Non-pigmented ciliary epithelial cell (primary cell): Measurements from ENCODE around the gene SCN4B.

ENCODE experiments used
- DNase-seq: peaks from one replicate; pipeline ENCODE4 v3.0.0-alpha.2; 2010; ENCODE audit warnings: low read depth

The SCN4B gene

DNA sequence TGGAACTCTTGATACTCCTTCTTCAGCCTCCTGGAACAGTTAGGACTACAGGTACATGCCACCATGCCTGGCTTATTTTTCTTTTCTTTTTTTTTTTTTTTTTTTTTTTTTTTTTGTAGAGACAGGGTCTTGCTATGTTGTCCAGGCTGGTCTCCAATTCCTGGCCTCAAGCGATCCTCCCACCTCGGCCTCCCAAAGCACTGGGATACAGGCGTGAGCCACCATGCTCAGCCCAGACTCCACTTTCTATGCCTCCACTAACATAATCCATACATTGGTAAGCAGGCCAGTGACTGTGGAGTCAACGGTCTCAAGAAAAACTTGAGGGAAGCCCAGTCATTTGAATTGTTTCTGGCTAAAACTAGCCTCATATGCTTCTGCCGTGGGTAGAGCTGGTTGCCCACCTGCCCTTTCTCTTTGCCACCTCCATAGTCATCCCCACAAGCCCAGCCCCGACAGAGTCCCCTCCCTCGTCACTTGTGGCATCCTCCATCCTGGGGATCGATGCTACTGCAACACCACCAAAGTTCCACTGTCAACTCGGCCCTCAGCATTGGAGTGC, 21.5 kb upstream of the SCN4B start:
- no peak for DNase-seq

DNA sequence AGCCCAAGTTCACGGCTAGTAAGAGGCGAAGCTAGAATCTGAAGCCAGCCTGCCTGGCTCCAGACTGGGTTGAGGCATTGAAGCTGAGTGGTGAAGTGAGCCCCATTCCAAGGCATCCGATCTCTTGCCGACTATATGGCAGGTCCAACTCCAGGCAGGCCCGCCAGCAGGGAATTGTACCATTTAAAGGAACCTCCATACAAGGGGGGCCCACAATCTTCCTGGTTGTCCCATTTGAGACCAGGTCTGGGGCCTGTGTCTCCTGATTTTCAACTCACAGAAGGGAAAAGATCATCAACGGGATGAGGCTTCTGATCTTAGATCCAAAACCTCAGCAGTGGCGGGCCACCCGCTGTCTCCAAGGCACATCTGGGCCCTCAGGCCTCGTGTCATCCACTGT, 19.7 kb upstream of the SCN4B start:
- DNase-seq = no peak

DNA sequence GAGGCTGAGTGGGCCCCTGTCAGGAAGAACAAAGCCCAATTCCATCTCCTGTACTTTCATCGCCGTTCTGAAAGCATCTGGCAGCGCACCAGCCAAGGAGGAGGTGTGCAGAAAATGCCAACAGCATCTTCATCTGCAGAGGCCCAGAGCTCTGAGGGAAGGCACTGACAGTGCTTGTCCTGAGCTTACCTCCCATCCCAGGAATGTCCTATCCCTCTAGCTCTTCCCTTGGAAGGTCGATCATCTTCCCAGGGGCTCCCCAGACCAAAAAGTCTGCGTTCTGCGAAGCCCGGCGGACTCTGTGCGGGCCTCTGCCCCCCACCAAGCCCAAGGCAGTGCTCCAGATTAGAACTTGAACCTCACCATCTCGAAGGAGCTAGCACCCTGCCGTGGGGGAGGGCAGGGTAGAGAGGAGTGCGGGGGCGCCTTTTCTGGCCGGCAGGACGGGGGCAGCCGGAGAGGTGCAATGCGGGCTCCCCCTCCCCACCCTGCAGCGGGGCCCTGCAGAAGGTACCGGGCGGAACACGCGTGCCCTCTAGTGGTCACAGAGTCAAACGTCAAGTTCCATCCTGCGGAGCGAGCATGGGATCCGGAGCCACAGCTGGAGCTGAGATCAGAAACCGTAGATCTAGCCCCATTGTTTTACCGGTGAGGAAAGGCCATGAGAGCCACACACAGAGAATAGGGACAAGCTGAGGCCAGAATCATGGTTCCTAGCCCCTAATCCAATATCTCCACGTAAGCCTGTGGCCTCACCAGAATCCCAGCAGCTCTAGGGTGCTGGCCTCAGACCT, 18.8 kb upstream of the SCN4B start:
- DNase-seq = no peak

DNA sequence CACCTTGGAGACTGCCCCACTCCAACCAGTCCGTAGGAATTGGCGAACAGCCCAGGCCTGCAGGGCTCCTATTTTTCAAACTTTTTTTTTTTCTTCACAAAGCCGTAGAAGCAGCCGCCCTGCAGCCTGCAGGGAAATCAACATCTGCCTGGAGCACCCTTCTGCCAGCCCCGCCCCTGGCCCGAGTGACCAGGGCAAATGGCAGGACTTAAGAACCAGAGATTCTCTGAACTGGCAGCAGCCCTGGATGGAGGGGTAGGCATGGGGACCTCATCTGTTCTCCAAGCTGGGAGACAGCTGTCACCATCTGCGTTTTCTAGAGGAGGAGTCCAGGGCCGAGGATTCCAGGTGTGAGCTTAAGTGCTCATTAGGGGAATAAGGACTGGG, 18.3 kb upstream of the SCN4B start:
- DNase-seq = no peak

DNA sequence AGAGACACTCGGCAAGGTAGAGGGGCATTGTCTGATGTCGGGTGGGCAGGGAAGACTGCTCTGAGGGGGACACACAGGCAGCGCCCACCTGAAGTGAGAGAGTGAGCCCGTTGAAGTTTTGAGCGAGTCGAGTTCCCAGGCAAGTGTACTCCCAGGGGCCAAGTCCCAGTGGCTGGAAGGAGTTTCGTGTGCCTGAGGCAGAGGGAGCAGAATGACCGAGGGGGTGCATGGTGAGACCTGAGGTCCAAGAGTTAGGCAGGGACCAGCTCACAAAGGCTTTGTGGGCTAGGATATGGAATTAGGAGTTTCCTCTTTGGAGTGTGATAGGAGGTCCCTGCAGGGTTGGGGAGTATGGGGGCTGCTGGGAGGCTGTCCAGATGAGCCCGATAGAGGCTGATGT, 17.6 kb upstream of the SCN4B start:
- no peak for DNase-seq

GRCh38 chr11:118169300-118170140, 16.9 kb upstream of the SCN4B start:
- DNase-seq = no peak

GRCh38 chr11:118168751-118169150, 16.1 kb upstream of the SCN4B start:
- no peak for DNase-seq

- no peak for DNase-seq
These were observed 15.7 kb upstream of the SCN4B start for GRCh38 chr11:118168316-118168715.

DNA sequence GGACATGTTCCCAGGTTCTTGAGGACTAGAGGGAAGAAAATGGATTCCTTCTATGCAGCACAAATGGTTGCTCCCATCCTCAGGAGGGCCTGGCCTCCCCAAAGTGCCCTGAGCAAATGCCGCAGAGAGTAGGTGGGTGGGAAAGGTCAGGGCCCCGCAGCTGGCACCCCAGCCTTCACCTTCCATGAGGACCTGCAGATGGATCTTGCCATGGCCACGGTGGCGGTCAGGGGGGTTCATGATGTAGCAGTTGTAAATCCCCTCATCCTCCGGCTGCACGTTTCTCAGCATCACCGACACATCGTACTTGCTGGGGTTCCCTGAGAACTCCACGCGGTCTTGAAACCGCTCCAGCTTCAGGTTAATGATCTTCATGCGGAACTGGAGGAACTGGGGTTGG, 15.3 kb upstream of the SCN4B start:
- no peak for DNase-seq

DNA sequence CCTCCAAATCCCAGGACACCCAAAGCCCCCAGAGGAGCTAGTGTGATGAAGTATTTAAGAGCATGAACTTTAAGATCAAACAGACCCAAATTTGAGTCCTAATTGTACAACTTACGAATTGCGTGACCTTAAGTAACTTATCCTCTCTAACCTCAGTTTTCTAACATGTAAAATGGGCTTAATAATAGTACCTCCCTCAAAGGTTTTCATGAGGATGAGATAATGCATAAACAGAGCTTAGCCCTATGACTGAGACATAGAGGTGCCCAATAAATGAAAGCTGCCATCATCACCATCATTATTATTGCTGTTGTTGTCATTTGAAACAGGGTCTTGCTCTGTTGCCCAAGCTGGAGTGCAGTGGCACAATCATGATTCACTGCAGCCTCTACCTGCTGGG, 14.6 kb upstream of the SCN4B start:
- no peak for DNase-seq

GRCh38 chr11:118166641-118167040, 14.0 kb upstream of the SCN4B start:
- no peak for DNase-seq

- DNase-seq = no peak
These were observed 12.3 kb upstream of the SCN4B start for GRCh38 chr11:118164885-118165284.

DNA sequence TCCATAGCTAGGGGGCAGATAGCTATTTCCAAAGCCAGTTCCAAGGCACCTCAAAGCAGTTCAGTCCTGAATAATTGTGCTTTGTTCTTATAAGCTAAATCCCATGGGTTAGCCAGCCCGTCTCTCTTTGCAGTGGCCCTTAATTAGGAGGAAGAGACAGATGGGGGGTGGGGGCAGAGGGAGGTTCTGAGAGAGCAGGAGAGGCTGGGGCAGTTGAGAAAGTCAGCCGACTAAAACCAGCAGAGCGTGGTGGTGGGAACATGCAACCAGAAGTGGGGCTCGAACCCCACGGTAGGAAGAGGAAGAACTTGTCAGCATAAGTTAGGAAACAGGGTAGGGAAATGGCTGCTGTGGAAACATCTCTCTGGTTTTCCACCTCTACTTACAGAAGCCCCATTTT, 10.9 kb upstream of the SCN4B start:
- no peak for DNase-seq

- no peak for DNase-seq
These were observed 10.2 kb upstream of the SCN4B start for GRCh38 chr11:118162846-118163245.

DNA sequence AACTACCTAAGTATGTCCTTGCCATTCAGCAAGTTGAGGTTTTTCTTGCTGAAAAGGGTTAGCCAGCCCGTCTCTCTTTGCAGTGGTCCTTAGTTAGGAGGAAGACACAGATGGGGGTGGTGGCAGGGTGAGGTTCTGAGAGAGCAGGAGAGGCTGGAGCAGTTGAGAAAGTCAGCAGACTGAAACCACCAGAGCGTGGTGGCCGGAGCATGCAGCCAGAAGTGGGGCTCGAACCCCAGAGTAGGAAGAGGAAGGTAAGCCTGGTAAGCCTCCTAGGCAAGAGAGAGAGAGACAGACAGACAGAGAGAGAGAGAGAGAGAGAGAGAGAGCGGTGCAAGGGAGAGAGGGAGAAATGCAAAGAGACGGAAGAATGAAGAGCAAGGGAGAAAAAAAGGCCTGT, 9.2 kb upstream of the SCN4B start:
- no peak for DNase-seq

DNA sequence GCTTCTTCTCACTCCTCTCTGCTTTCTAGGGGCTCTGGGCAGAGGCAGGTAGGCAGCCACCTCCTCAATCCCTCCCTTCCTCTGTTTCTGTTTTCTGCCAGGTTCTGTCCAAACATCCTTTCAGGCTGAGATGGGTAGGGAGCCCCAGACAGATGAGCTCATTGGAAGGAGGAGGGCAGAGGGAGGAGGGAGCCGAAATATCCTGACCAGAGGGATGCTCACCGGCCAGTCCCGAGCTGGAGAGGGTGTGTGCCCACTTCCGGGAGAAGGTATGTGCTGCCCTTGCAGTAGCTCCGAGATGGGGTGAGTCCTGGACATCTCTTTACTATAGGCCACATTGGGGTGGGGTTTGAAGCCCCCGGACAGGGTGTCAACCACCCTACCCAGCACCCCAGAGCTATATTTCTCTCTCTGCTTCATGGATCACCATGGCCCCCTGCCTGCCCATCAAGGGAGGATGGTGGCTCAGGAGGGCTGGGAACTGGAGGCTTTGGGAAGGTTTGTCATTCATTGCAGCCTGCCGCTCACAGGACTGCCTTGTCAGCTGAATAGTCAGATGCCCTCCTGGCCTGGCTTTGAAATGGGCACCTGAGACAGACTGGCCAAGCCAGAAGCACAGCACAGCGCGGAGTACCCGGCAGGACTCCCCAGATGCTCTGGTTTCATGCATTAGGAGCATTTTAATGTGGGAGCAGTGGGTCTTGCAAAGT, 4.7 kb upstream of the SCN4B start:
- DNase-seq = no peak

- DNase-seq = no peak
These were observed 4.0 kb upstream of the SCN4B start for GRCh38 chr11:118156531-118157185.

- no peak for DNase-seq
These were observed 3.3 kb upstream of the SCN4B start for GRCh38 chr11:118155776-118156530.

DNA sequence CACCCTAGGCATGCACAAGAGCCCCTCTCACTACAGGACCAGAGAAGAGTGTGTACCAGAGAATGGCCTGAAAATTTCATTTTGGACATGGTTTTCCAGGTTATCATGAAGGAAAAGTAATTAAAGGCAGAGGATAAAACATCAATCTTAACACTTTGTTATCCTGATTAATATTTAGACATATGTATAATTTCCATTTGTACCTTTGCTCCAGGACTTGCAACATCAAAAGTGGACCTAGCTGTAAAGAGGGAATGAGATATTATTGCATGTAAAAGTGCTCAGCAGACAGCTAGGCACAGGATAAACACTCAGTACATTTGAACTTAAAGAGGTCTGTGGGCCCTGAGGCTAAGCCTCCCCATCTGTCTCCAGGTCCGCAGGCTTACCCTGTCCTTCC, 2.0 kb upstream of the SCN4B start:
- no peak for DNase-seq

DNA sequence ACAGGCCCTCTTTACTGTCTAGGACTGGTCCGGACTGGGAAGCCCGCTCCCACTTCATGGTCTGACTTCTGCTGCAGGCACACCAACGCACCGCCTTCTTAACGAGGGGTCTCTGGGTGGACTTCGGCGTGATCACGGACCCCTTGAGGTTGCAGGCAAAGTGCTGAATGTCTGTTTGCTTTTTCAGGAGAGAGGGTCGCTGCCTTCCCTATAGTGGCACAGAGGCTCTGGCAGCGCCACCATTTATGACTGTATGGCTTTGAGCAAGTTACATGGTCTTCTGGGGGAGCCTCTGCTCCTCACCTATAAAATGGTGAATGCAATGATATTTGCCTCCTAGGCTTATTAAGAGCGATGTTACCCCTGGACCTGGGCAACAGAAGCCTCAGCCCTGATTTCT, 1.4 kb upstream of the SCN4B start:
- no peak for DNase-seq

GRCh38 chr11:118153516-118153915, 893 bp upstream of the SCN4B start:
- DNase-seq = no peak
